GM19397 (cell line): ENCODE measurements around the gene GNL3.
"Not testable (repeated sequence)": the region's sequence is repeated elsewhere in the genome, so short reads cannot be mapped to it uniquely, and the experiment has no call there.

Source experiments
- ATAC-seq: cut with Tn5 transposase; IDR thresholded peaks from one replicate; pipeline ENCODE4 v1.9.1; 2021; ENCODE audit warnings: mild to moderate bottlenecking, moderate library complexity; ENCODE audit not compliant: unreplicated experiment

GNL3 gene

GRCh38 chr3:52685709-52686691, at the start of gene GNL3, which contains the start of gene PBRM1:
TSS of gene GNL3 (plus strand) at chr3:52686032. CDS start at chr3:52686093, 61 bp downstream.
TSS of gene PBRM1 (minus strand) at chr3:52685913.
- peak; percentile 86 for ATAC-seq

- no peak for ATAC-seq
These were observed 49.2 kb upstream of the GNL3 start for GRCh38 chr3:52636673-52637072.

GRCh38 chr3:52645549-52645948, 40.3 kb upstream of the GNL3 start:
- no peak for ATAC-seq

- no peak for ATAC-seq
These were observed 36.2 kb upstream of the GNL3 start for GRCh38 chr3:52649461-52650210.

- ATAC-seq: no peak
These were observed 35.4 kb upstream of the GNL3 start for GRCh38 chr3:52650439-52650838.

- no peak for ATAC-seq
These were observed 34.2 kb upstream of the GNL3 start for GRCh38 chr3:52651592-52651991.

- ATAC-seq: no peak
These were observed 29.9 kb upstream of the GNL3 start for GRCh38 chr3:52655895-52656294.

GRCh38 chr3:52660046-52660445, 25.8 kb upstream of the GNL3 start:
- ATAC-seq: no peak

- no peak for ATAC-seq
These were observed 22.7 kb upstream of the GNL3 start for GRCh38 chr3:52663098-52663497.

GRCh38 chr3:52670621-52671521, 15.0 kb upstream of the GNL3 start:
- ATAC-seq: peak; percentile 73

GRCh38 chr3:52671676-52672075, 14.2 kb upstream of the GNL3 start:
- ATAC-seq: no peak

- ATAC-seq: not testable (repeated sequence)
These were observed 9.6 kb upstream of the GNL3 start for GRCh38 chr3:52676201-52676600.

GRCh38 chr3:52678265-52679198, 7.3 kb upstream of the GNL3 start:
- ATAC-seq: no peak

- no peak for ATAC-seq
These were observed 6.7 kb upstream of the GNL3 start for GRCh38 chr3:52679199-52679538.

GRCh38 chr3:52679811-52680210, 6.0 kb upstream of the GNL3 start:
- ATAC-seq: no peak

GRCh38 chr3:52681596-52681995, 4.2 kb upstream of the GNL3 start:
- no peak for ATAC-seq

- ATAC-seq: no peak
These were observed 3.8 kb upstream of the GNL3 start for GRCh38 chr3:52682016-52682415.

GRCh38 chr3:52683611-52684010, 2.2 kb upstream of the GNL3 start:
- no peak for ATAC-seq

- no peak for ATAC-seq
These were observed 1.6 kb upstream of the GNL3 start for GRCh38 chr3:52684184-52684583.

GRCh38 chr3:52685285-52685708, 535 bp upstream of the GNL3 start:
- ATAC-seq: peak; percentile 87
